C4-2B (cell line): ENCODE measurements around the gene RGS9.

Experiments
- CTCF ChIP-seq: fragments of 450-650 bp; conservative IDR thresholded peaks from 2 replicates; pipeline ENCODE4 v1.5.1; 2017; ENCODE audit warnings: mild to moderate bottlenecking
- ZFX ChIP-seq: fragments of 450-650 bp; IDR thresholded peaks from 2 replicates; pipeline ENCODE4 v1.6.1; 2017

DNA sequence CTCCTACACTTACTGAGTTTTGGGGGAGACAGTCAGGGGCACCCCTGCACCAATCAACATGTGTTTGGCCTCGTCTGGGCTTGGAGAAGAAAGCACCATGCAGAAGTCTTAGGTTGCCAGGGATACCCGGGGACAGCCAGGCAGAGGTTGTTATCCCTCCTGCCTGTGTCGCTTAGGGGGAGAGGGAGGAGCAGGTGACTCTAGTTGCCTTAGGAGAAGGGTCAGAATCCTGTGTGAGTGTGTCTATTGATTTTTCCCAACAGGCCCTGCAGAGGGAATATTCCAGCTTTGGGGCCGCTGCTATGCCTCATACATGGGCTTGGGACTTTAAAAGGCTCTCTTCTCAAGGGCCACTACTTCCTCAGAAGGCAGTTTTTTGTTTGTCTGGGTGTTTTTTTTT is 89.1 kb downstream of the RGS9 start:
- TF ChIP-seq CTCF, result no peak
- no peak for TF ChIP-seq ZFX
